Suppressor macrophage treated with lipopolysaccharide for 1 hour (primary cell): ENCODE measurements around the gene SSPN.
"Not testable (repeated sequence)": the region's sequence is repeated elsewhere in the genome, so short reads cannot be mapped to it uniquely, and the experiment has no call there.

ENCODE experiments used
- DNase-seq, 3 donors: peaks; one replicate each; pipeline ENCODE4 v3.0.0-alpha.2; 2020 to 2022

The SSPN gene

GRCh38 chr12:26231470-26231869 is 36.1 kb downstream of the SSPN start:
- no peak for DNase-seq

- DNase-seq: no peak
Observed at GRCh38 chr12:26231921-26232320, 36.5 kb downstream of the SSPN start.

GRCh38 chr12:26233631-26234030 is 38.3 kb downstream of the SSPN start:
- DNase-seq: no peak

GRCh38 chr12:26235465-26235864 is 40.1 kb downstream of the SSPN start:
- DNase-seq: not testable (repeated sequence)

- DNase-seq: no peak
Observed at GRCh38 chr12:26238341-26239121, 43.2 kb downstream of the SSPN start.

GRCh38 chr12:26239122-26239851 is 43.9 kb downstream of the SSPN start:
- peak in 1 of 3 donors; percentile 8 for DNase-seq

GRCh38 chr12:26239852-26240815 is 44.8 kb downstream of the SSPN start:
- DNase-seq: peak in 1 of 3 donors; percentile 14

GRCh38 chr12:26241080-26241479 is 45.7 kb downstream of the SSPN start:
- DNase-seq: no peak

- DNase-seq: peak in 1 of 3 donors; percentile 4
Observed at GRCh38 chr12:26242683-26243082, 47.3 kb downstream of the SSPN start.

GRCh38 chr12:26244503-26244902 is 49.1 kb downstream of the SSPN start:
- DNase-seq: peak; percentile 18 to 52 (median 45)

- peak; percentile 15 to 39 (median 31) for DNase-seq
Observed at GRCh38 chr12:26245175-26245942, 50.0 kb downstream of the SSPN start.

- no peak for DNase-seq
Observed at GRCh38 chr12:26246483-26247164, 51.3 kb downstream of the SSPN start.

- DNase-seq: peak; percentile 14 to 65 (median 33)
Observed at GRCh38 chr12:26247873-26248272, 52.5 kb downstream of the SSPN start.

- DNase-seq: peak in 1 of 3 donors; percentile 10
Observed at GRCh38 chr12:26250801-26251200, 55.4 kb downstream of the SSPN start.

- peak in 1 of 3 donors; percentile 11 for DNase-seq
Observed at GRCh38 chr12:26251600-26251999, 56.2 kb downstream of the SSPN start.

- no peak for DNase-seq
Observed at GRCh38 chr12:26252946-26253345, 57.6 kb downstream of the SSPN start.

- DNase-seq: peak in 1 of 3 donors; percentile 5
Observed at GRCh38 chr12:26255893-26256645, 60.7 kb downstream of the SSPN start.

GRCh38 chr12:26264215-26264838 is 69.0 kb downstream of the SSPN start:
- DNase-seq: no peak

GRCh38 chr12:26265606-26266005 is 70.2 kb downstream of the SSPN start:
- DNase-seq: no peak

- DNase-seq: no peak
Observed at GRCh38 chr12:26266881-26267280, 71.5 kb downstream of the SSPN start.
